HEK293 (cell line): Measurements from ENCODE around the gene AGPAT1.

Experiments used
- CTCF ChIA-PET: fragments of 350-600 bp; formaldehyde crosslinking; extraction: SDS; loops from one replicate; lab custom pipeline; 2021; ENCODE audit warnings: antibody characterized with exemption; lab: Yijun Ruan, JAX
- POLR2A ChIA-PET: fragments of 300-600 bp; formaldehyde crosslinking; extraction: SDS; loops from one replicate; lab custom pipeline; 2020; ENCODE audit warnings: antibody characterized with exemption, inconsistent platforms; lab: Yijun Ruan, JAX
- H3K27ac ChIP-seq: fragments of 200-500 bp; sonication (Bioruptor generic); 2 replicates; pipeline ENCODE4 v1.5.1; 2014; ENCODE audit warnings: low read depth, low read length, control low read depth, inconsistent platforms; ENCODE audit errors: extremely low read depth
- H3K36me3 ChIP-seq, 2 experiments: fragments of 200-500 bp in 1 of 2; sonication (Bioruptor generic) in 1 of 2; 1 replicate in 1 of 2; 2 replicates in 1 of 2; pipeline ENCODE4 v1.5.1; 2014 to 2017; ENCODE audit warnings: inconsistent platforms in 2 of 2, low read length in 2 of 2; ENCODE audit not compliant: control insufficient read depth in 2 of 2, insufficient read depth in 1 of 2
- H3K4me1 ChIP-seq: fragments of 200-500 bp; sonication (Bioruptor generic); 2 replicates; pipeline ENCODE4 v1.5.1; 2014; ENCODE audit warnings: mild to moderate bottlenecking, low read length, inconsistent platforms; ENCODE audit not compliant: control insufficient read depth, insufficient read depth
- H3K4me3 ChIP-seq: 2 replicates; pipeline ENCODE4 v1.5.1; 2011; ENCODE audit warnings: low read depth, mild to moderate bottlenecking, control low read depth, low read length, moderate library complexity
- H3K9me3 ChIP-seq: fragments of 200-500 bp; sonication (Bioruptor generic); 2 replicates; pipeline ENCODE4 v1.5.1; 2014; ENCODE audit warnings: low read depth, low read length, inconsistent platforms; ENCODE audit not compliant: control insufficient read depth, insufficient read depth
- GFI1B ChIP-seq: fragments of 450-650 bp; formaldehyde crosslinking; IDR thresholded peaks from 2 replicates; pipeline ENCODE4 v1.5.1; 2016; ENCODE audit warnings: missing biosample characterization, missing genetic modification characterization
- HIC1 ChIP-seq: fragments of 450-650 bp; formaldehyde crosslinking; IDR thresholded peaks from 2 replicates; pipeline ENCODE4 v1.5.1; 2016; ENCODE audit warnings: missing biosample characterization, missing genetic modification characterization
- KLF1 ChIP-seq: fragments of 450-650 bp; formaldehyde crosslinking; IDR thresholded peaks from 2 replicates; pipeline ENCODE4 v1.5.1; 2016; ENCODE audit warnings: missing biosample characterization, missing genetic modification characterization
- KLF16 ChIP-seq: fragments of 450-650 bp; formaldehyde crosslinking; IDR thresholded peaks from 2 replicates; pipeline ENCODE4 v1.5.1; 2017; ENCODE audit warnings: missing biosample characterization, missing genetic modification characterization
- PRDM4 ChIP-seq: fragments of 450-650 bp; formaldehyde crosslinking; IDR thresholded peaks from 2 replicates; pipeline ENCODE4 v1.5.1; 2017; ENCODE audit warnings: missing biosample characterization, missing genetic modification characterization
- REPIN1 ChIP-seq: fragments of 450-650 bp; formaldehyde crosslinking; IDR thresholded peaks from 2 replicates; pipeline ENCODE4 v1.5.1; 2017; ENCODE audit warnings: missing biosample characterization, missing genetic modification characterization, low read depth
- ZEB2 ChIP-seq: fragments of 450-650 bp; formaldehyde crosslinking; IDR thresholded peaks from 2 replicates; pipeline ENCODE4 v1.5.1; 2016; ENCODE audit warnings: missing biosample characterization, missing genetic modification characterization
- ZFP3 ChIP-seq: fragments of 450-650 bp; formaldehyde crosslinking; IDR thresholded peaks from 2 replicates; pipeline ENCODE4 v1.5.1; 2016; ENCODE audit warnings: low read depth, missing biosample characterization, missing genetic modification characterization
- ZNF18 ChIP-seq: fragments of 450-650 bp; formaldehyde crosslinking; IDR thresholded peaks from 2 replicates; pipeline ENCODE4 v1.5.1; 2016; ENCODE audit warnings: missing biosample characterization, missing genetic modification characterization
- ZNF184 ChIP-seq: fragments of 450-650 bp; IDR thresholded peaks from 2 replicates; pipeline ENCODE4 v1.5.1; 2018; ENCODE audit warnings: missing biosample characterization, mild to moderate bottlenecking, missing genetic modification characterization
- ZNF23 ChIP-seq: fragments of 450-650 bp; formaldehyde crosslinking; IDR thresholded peaks from 2 replicates; pipeline ENCODE4 v1.5.1; 2016; ENCODE audit warnings: missing biosample characterization, missing genetic modification characterization, borderline replicate concordance
- ZNF292 ChIP-seq: fragments of 450-650 bp; formaldehyde crosslinking; IDR thresholded peaks from 2 replicates; pipeline ENCODE4 v1.5.1; 2016; ENCODE audit warnings: low read depth, missing biosample characterization, missing genetic modification characterization, borderline replicate concordance
- ZNF394 ChIP-seq: fragments of 450-650 bp; formaldehyde crosslinking; IDR thresholded peaks from 2 replicates; pipeline ENCODE4 v1.5.1; 2016; ENCODE audit warnings: missing biosample characterization, missing genetic modification characterization, mild to moderate bottlenecking, moderate library complexity, borderline replicate concordance
- ZNF404 ChIP-seq: fragments of 450-650 bp; formaldehyde crosslinking; IDR thresholded peaks from 2 replicates; pipeline ENCODE4 v1.5.1; 2017; ENCODE audit warnings: missing biosample characterization, missing genetic modification characterization
- ZNF416 ChIP-seq: fragments of 450-650 bp; formaldehyde crosslinking; IDR thresholded peaks from 2 replicates; pipeline ENCODE4 v1.5.1; 2016; ENCODE audit warnings: missing biosample characterization, missing genetic modification characterization
- ZNF571 ChIP-seq: fragments of 450-650 bp; formaldehyde crosslinking; IDR thresholded peaks from 2 replicates; pipeline ENCODE4 v1.5.0; 2017; ENCODE audit warnings: missing biosample characterization, missing genetic modification characterization
- ZNF626 ChIP-seq: fragments of 450-650 bp; sonication (Bioruptor Pico); formaldehyde crosslinking; IDR thresholded peaks from 2 replicates; pipeline ENCODE4 v1.5.1; 2018; ENCODE audit warnings: missing biosample characterization, missing genetic modification characterization, inconsistent platforms
- ZNF701 ChIP-seq: fragments of 450-650 bp; formaldehyde crosslinking; IDR thresholded peaks from 2 replicates; pipeline ENCODE4 v1.5.1; 2016; ENCODE audit warnings: missing biosample characterization, missing genetic modification characterization
- TF ChIP-seq, protein P1 (sequence below): fragments of 450-650 bp; formaldehyde crosslinking; IDR thresholded peaks from 2 replicates; pipeline ENCODE4 v1.5.1; 2016; ENCODE audit warnings: missing biosample characterization, missing genetic modification characterization

Gene AGPAT1

GRCh38 chr6:32153564-32154513 is 22.0 kb downstream of the AGPAT1 start, which contains the start of gene PPT2 (continued):
- peak; percentile 71; the same call in 1 of the 2 replicates for TF ChIP-seq KLF16 (tag by site-specific recombination)
- no peak for TF ChIP-seq ZNF701 (tag by site-specific recombination)
- TF ChIP-seq ZNF404 (tag by site-specific recombination), result no peak
- TF ChIP-seq ZFP3 (tag by site-specific recombination), result no peak
- TF ChIP-seq ZNF416 (tag by site-specific recombination), result no peak
- no peak for TF ChIP-seq ZNF18 (tag by site-specific recombination)
- TF ChIP-seq PRDM4 (tag by site-specific recombination), result 0 out of 2 replicates have a peak, but pooled peaks have one; percentile 19
- TF ChIP-seq ZNF184 (tag by site-specific recombination), result 0 out of 2 replicates have a peak, but pooled peaks have one; percentile 8
- TF ChIP-seq ZNF571 (tag by site-specific recombination), result no peak
- TF ChIP-seq ZNF394 (tag by site-specific recombination), result peak; percentile 36
- peak; percentile 73 for TF ChIP-seq HIC1 (tag by site-specific recombination)
- TF ChIP-seq, protein P1, sequence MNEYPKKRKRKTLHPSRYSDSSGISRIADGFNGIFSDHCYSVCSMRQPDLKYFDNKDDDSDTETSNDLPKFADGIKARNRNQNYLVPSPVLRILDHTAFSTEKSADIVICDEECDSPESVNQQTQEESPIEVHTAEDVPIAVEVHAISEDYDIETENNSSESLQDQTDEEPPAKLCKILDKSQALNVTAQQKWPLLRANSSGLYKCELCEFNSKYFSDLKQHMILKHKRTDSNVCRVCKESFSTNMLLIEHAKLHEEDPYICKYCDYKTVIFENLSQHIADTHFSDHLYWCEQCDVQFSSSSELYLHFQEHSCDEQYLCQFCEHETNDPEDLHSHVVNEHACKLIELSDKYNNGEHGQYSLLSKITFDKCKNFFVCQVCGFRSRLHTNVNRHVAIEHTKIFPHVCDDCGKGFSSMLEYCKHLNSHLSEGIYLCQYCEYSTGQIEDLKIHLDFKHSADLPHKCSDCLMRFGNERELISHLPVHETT (tag by site-specific recombination), result no peak
- no peak for TF ChIP-seq ZNF626 (tag by site-specific recombination)
- TF ChIP-seq, all 188 proteins: peak for 57

DNA sequence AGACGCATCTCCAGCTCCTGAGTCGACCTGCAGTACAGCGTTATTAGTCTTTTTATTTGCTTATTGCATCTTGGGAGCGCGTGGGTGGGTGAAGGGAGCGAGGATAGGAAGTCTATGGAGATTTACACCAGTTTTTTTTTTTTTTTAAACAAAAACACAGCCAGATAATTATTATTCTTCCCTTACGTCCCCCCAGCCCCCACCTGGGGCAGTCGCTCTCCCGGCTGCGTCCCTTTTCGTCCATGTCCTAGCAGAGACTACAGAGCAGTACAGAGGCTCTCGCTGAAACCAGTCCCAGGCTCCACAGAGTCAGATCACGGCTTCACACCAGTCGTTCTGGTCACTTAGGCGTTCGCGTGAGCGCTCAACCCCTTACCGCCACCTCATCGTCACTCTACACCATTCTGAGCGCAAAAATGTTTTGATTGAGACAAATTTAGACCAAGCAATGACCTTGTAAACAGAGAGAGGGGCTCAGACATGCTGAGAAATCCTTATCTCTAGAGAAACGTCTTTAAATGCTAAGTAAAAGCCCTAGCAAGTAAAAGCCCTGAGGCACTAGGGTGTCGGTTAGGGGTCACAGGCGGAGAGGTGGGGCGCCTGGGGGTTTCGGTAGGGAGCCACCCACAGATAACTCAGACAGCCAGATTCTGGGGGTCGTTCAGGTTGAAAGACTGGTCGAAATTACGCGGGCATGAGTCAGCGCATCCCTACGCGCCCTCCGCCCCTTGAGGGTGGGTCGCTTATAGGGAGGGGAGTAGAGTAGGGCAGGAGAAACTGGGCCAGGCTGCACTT is 22.9 kb downstream of the AGPAT1 start:
- H3K4me3 ChIP-seq, result peak overlapping the region; percentile 66
- CTCF ChIA-PET, result interaction anchor here (0.6 to 1.7 kb wide), 9 partner anchors 11 to 1224 kb away, joined by 3 to 8 read pairs (median 4); partner anchors contain the start of gene EGFL8
- TF ChIP-seq ZNF292 (tag by site-specific recombination), result no peak
- no peak for TF ChIP-seq HIC1 (tag by site-specific recombination)
- no peak for TF ChIP-seq ZNF23 (tag by site-specific recombination)
- TF ChIP-seq PRDM4 (tag by site-specific recombination), result no peak
- peak; percentile 63; the same call in 1 of the 2 replicates for TF ChIP-seq GFI1B (tag by site-specific recombination)
- no peak for TF ChIP-seq REPIN1 (tag by site-specific recombination)
- TF ChIP-seq ZEB2 (tag by site-specific recombination), result peak; percentile 42; the same call in 1 of the 2 replicates
- no peak; the same call in 1 of the 2 replicates for TF ChIP-seq KLF1 (tag by site-specific recombination)

More for the DNA sequence above, 22.9 kb downstream of the AGPAT1 start:
- POLR2A ChIA-PET, result interaction anchor here (0.6 to 3.4 kb wide), 11 partner anchors 8 to 817 kb away, joined by 3 to 38 read pairs (median 6); partner anchors contain the start of genes AGPAT1, ATF6B, DDX39B and FKBPL
- Histone ChIP-seq H3K4me1 (peaks cover 7% of the 10 kb centered on the region; the same call in 1 of the 2 replicates), H3K36me3 (peaks cover 17 to 29% of the 10 kb centered on the region in 2 experiments), H3K27ac (peak overlapping the region; percentile 80), H3K9me3 (no peaks in the 10 kb centered on the region)
